ENCODE data around the gene ECEL1. TPM values are rescaled to one million over a fixed set of nuclear protein-coding genes. Genes with fewer than 3 reads are reported as not detected.

ECEL1 gene
- total RNA-seq, 3 donors from 2014 or later (not counting 1 experiment from before 2014, with no cell fraction given) = not detected

- intact Hi-C loops (cut with micrococcal nuclease) = no loop called here
- Histone ChIP-seq H3K4me3 (ENCODE audit: low read length) (no peak overlapping the region), H3K27me3 (ENCODE audit: control insufficient read depth, insufficient read depth, low read length) (peaks cover 17% of the 10 kb centered on the region), H3K27ac (ENCODE audit: low read length) (no peak overlapping the region), H3K36me3 (ENCODE audit: control insufficient read depth, insufficient read depth, low read length) (no peaks in the 10 kb centered on the region), H3K4me1 (ENCODE audit: control insufficient read depth, insufficient read depth, low read length) (peaks cover 3% of the 10 kb centered on the region), H3K9me3 (ENCODE audit: control insufficient read depth, insufficient read depth, low read length) (no peaks in the 10 kb centered on the region)
- no peaks in the 10 kb centered on the region for H3K36me3 Mint-ChIP-seq
- no peaks in the 10 kb centered on the region for H3K9me3 Mint-ChIP-seq
- H3K4me1 Mint-ChIP-seq = peaks cover 0 to 8% of the 10 kb centered on the region in 2 donors
- ATAC-seq (no peak), DNase-seq (no peak)
- peaks cover 14 to 35% of the 10 kb centered on the region in 2 donors for H3K27me3 Mint-ChIP-seq (ENCODE audit: low read depth in 2 of 2)
- no peak overlapping the region for H3K4me3 Mint-ChIP-seq
- TF ChIP-seq CTCF (IDR thresholded peaks at IDR 0.05) = no peak
- no peak overlapping the region for H3K27ac Mint-ChIP-seq
- WGBS (ENCODE audit: insufficient coverage) = 87% methylated on average over 9 of the region's 9 CpGs
These were observed 13.7 kb upstream of the ECEL1 start for GRCh38 chr2:232501331-232501771.

GRCh38 chr2:232498452-232498851, 10.8 kb upstream of the ECEL1 start:
- peaks cover 0 to 5% of the 10 kb centered on the region in 2 donors for H3K4me1 Mint-ChIP-seq
- H3K36me3 Mint-ChIP-seq = no peaks in the 10 kb centered on the region
- H3K27ac Mint-ChIP-seq = no peak overlapping the region
- no peak overlapping the region for H3K27ac ChIP-seq (ENCODE audit: low read length)
- H3K36me3 ChIP-seq (ENCODE audit: control insufficient read depth, insufficient read depth, low read length) = no peaks in the 10 kb centered on the region
- H3K9me3 ChIP-seq (ENCODE audit: control insufficient read depth, insufficient read depth, low read length) = no peaks in the 10 kb centered on the region
- H3K4me3 ChIP-seq (ENCODE audit: low read length) = no peak overlapping the region
- 92% methylated on average over 3 of the region's 3 CpGs for WGBS (ENCODE audit: insufficient coverage)
- peaks cover 5% of the 10 kb centered on the region for H3K27me3 ChIP-seq (ENCODE audit: control insufficient read depth, insufficient read depth, low read length)
- H3K4me3 Mint-ChIP-seq = no peak overlapping the region
- H3K9me3 Mint-ChIP-seq = no peaks in the 10 kb centered on the region
- H3K27me3 Mint-ChIP-seq (ENCODE audit: low read depth in 2 of 2) = peaks cover 0 to 16% of the 10 kb centered on the region in 2 donors
- ATAC-seq (no peak), DNase-seq (no peak)
- TF ChIP-seq CTCF (IDR thresholded peaks at IDR 0.05) = no peak
- intact Hi-C loops (cut with micrococcal nuclease) = no loop called here
- peaks cover 3% of the 10 kb centered on the region for H3K4me1 ChIP-seq (ENCODE audit: control insufficient read depth, insufficient read depth, low read length)

- no peaks in the 10 kb centered on the region for H3K36me3 ChIP-seq (ENCODE audit: control insufficient read depth, insufficient read depth, low read length)
- no peak overlapping the region for H3K4me3 ChIP-seq (ENCODE audit: low read length)
- H3K27ac ChIP-seq (ENCODE audit: low read length) = no peak overlapping the region
- ATAC-seq (no peak), DNase-seq (no peak)
- Mint-ChIP-seq H3K27me3 (ENCODE audit: low read depth in 2 of 2) (peaks cover 0 to 17% of the 10 kb centered on the region in 2 donors), H3K4me3 (no peak overlapping the region), H3K36me3 (no peaks in the 10 kb centered on the region), H3K9me3 (no peaks in the 10 kb centered on the region), H3K27ac (no peak overlapping the region), H3K4me1 (peaks cover 0 to 1% of the 10 kb centered on the region in 2 donors)
- TF ChIP-seq CTCF (IDR thresholded peaks at IDR 0.05) = no peak
- 85% methylated on average over 13 of the region's 13 CpGs for WGBS (ENCODE audit: insufficient coverage)
- H3K27me3 ChIP-seq (ENCODE audit: control insufficient read depth, insufficient read depth, low read length) = peaks cover 3% of the 10 kb centered on the region
- H3K4me1 ChIP-seq (ENCODE audit: control insufficient read depth, insufficient read depth, low read length) = no peaks in the 10 kb centered on the region
- H3K9me3 ChIP-seq (ENCODE audit: control insufficient read depth, insufficient read depth, low read length) = no peaks in the 10 kb centered on the region
- intact Hi-C loops (cut with micrococcal nuclease) = no loop called here
These were observed 9.7 kb upstream of the ECEL1 start for GRCh38 chr2:232497348-232497747.

Data from natural killer cell (primary cell).